GM12865 (cell line): Measurements from ENCODE around the gene PDE4D.

Experiments used
- DNase-seq: peaks from one replicate; pipeline ENCODE4 v3.0.0; 2010; ENCODE audit warnings: low read depth
- H3K4me3 ChIP-seq: 2 replicates; pipeline ENCODE4 v1.5.1; 2011; ENCODE audit warnings: mild to moderate bottlenecking, low read depth, low read length, control low read depth
- TF ChIP-seq, protein P1 (sequence below): IDR thresholded peaks from 2 replicates; pipeline ENCODE4 v1.5.1; 2011; ENCODE audit warnings: low read length, control low read depth, low read depth, inconsistent platforms; ENCODE audit not compliant: insufficient read depth; ENCODE audit errors: missing control alignments

PDE4D gene

DNA sequence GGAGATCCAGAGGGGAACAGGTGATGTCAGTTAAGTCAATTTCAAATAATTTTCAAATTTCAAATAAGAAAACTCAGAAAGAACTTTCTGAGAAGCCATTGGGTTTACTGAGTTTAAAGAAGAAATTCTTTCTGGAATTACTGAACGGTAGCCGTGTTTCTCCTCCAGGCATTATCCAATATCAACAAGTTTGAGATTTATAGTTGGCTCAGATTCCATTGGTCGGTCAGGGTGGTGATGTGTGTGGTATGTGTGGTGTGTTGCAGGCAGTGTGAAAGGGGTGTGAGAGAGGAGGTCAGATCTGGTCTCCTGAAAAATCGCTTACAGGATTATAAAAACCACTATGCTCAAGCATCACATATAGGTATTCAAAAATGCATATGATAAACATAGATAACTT is 60.1 kb downstream of the PDE4D start:
- no peak for DNase-seq
- TF ChIP-seq, protein P1, sequence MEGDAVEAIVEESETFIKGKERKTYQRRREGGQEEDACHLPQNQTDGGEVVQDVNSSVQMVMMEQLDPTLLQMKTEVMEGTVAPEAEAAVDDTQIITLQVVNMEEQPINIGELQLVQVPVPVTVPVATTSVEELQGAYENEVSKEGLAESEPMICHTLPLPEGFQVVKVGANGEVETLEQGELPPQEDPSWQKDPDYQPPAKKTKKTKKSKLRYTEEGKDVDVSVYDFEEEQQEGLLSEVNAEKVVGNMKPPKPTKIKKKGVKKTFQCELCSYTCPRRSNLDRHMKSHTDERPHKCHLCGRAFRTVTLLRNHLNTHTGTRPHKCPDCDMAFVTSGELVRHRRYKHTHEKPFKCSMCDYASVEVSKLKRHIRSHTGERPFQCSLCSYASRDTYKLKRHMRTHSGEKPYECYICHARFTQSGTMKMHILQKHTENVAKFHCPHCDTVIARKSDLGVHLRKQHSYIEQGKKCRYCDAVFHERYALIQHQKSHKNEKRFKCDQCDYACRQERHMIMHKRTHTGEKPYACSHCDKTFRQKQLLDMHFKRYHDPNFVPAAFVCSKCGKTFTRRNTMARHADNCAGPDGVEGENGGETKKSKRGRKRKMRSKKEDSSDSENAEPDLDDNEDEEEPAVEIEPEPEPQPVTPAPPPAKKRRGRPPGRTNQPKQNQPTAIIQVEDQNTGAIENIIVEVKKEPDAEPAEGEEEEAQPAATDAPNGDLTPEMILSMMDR, result no peak
- no peak overlapping the region for H3K4me3 ChIP-seq

DNA sequence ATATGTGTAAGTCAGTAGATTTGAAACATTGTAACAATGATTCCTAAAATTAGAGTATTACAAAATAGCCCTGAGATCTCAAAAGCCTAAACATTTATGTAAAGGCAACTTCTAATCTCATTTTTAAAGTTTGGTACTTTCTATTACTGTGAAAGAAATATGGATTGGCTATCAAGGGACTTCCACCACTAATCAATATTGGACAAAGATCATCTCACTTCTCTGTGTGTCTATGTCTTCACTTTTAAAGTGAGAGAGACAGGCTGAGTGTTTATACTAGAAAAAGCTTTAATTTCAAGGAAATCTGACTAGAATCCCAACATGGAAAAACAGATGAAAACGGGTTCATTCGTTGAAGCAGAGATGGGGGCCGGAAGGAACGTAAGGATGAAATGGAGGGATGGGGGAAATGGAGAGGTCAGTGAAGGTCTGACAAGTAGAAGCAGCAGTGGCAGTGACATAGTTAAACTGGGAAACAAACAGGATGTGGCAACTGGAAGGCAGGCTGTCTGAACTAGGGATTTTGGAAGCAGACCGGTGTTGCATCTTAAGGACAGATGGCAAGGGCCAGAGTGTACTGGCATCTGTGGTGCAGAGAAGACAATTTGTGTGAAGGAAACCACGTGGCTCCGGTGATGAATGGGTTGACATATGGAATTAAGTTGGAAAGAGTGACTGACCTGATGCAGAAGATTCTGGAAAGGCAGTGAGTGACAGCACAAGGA is 60.8 kb downstream of the PDE4D start:
- TF ChIP-seq, protein P1, result no peak
- DNase-seq, result no peak
- H3K4me3 ChIP-seq, result no peak overlapping the region

DNA sequence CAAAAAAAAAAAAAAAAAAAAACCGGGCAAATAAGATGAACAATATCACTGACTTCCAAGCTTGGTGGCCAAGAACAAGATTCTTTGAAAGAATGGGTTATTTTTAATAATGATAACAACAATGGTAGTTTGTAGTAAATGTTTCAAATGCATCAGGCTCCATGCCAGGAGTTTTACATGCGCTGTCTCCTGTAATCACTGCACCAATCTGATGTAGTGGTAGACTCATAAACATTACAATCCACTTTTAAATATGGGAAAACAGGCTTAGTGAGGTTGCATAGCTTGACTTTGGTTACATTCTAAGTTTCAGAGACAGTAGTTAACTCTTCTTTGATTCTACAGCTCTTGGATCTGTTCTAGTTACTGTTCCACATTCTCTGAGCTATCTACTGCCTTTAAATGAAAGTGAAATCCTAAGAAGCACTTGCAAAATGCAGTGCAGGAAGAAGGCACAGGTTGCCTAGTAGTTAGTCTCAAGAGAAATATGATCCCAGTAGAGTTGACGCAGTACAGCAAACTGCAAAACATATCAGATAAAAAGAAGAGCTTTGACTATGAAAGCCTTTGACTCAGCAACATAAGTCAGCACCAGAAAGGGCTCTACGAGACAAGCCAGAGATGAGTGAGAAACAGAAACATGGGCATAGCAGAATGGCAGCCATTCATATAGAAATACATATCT is 62.1 kb downstream of the PDE4D start:
- peak; percentile 30 for DNase-seq
- TF ChIP-seq, protein P1, result no peak
- H3K4me3 ChIP-seq, result no peak overlapping the region

DNA sequence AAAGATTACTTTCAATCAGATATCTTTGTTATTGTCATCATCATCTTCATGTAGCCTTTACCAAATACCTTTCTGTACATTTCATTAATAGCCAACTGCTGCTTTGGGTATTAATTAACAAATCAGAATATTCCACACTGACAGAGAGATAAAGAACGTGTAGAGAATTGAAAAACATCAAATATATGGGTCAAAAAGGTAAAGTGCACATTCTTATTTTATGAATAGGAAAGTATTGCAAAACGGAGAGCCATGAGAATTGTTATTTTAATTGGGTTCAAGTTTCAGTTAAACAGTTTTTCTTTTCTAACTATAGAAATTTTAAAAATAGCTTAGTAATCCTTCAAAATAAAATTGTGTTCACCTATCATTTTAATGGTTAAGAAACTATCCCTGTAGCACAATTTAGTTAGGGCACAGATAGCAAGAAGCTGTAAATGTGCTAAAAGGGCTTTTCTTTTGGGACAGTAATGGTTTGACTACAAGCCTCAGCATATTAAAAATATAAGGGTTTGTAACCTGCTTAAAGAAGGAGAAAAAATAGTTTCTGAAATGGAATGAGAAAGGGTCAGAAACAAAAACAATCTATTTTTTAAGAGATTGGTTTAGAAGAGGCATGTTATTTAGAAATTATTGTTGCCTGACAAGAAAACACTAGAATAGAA is 62.9 kb downstream of the PDE4D start:
- no peak overlapping the region for H3K4me3 ChIP-seq
- TF ChIP-seq, protein P1, result no peak
- DNase-seq, result no peak

DNA sequence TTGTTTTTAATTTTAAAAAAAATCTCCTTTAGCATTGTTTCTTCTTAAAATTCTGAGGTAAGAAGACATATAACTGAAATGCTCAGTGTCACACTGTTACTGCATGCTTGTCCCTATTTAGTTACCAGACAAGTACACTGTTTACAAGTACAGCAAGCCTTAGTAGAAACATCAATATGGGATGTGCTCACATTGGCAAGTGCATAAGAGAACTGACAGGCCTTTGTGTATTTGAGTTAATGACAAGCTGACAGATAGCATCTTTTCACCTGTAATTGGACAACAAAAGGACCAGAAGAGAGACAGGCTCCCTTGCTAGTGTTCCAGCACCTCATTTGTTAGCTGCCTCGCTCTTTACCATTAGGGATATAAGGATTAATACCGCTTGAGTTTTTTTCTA is 63.6 kb downstream of the PDE4D start:
- TF ChIP-seq, protein P1, result no peak
- DNase-seq, result no peak
- no peak overlapping the region for H3K4me3 ChIP-seq

DNA sequence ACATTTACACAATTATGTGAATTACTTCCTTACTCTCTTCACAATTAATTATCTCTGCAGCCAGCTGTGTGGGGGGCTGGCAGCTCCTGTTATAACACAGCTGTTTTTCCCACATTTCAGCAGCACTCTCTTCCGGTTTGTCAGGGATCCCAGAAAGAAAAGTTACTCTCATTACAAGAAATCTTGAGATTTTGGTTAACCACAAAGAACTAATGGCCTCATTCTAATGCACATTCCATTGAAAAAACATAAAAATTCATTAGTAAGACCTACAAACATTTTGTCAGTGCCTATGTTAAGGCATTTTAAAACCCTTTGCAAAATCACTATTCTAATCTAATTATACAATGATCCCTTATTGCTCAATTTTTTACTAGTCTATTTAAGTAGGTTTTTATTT is 64.1 kb downstream of the PDE4D start:
- TF ChIP-seq, protein P1, result no peak
- H3K4me3 ChIP-seq, result no peak overlapping the region
- no peak for DNase-seq
